HL-60 (cell line): ENCODE results near the gene DCDC1.

Experiments used
- DNase-seq, 2 experiments: peaks; one replicate each; pipeline ENCODE4 v3.0.0-alpha.2; 2010 to 2020; ENCODE audit warnings: low read depth in 1 of 2, low spot score in 1 of 2
- H3K27ac ChIP-seq: fragments of 250-450 bp; sonication (Bioruptor Pico); replicated peaks from 2 replicates; pipeline ENCODE4 v1.5.1; 2020; ENCODE audit warnings: mild to moderate bottlenecking, moderate library complexity
- H3K27me3 ChIP-seq: fragments of 250-450 bp; sonication (Bioruptor Pico); 2 replicates; pipeline ENCODE4 v1.5.1; 2021; ENCODE audit warnings: mild to moderate bottlenecking, moderate library complexity; ENCODE audit not compliant: insufficient read depth, poor library complexity, severe bottlenecking
- H3K4me3 ChIP-seq: replicated peaks from 2 replicates; pipeline ENCODE4 v1.5.1; 2011; ENCODE audit warnings: mild to moderate bottlenecking, control low read depth, low read length; ENCODE audit not compliant: insufficient read depth
- GABPA ChIP-seq: IDR thresholded peaks from 2 replicates; pipeline ENCODE4 v1.6.1; 2012; ENCODE audit warnings: low read depth
- POLR2AphosphoS5 ChIP-seq: IDR thresholded peaks from 2 replicates; pipeline ENCODE4 v1.6.1; 2012; ENCODE audit warnings: low read depth
- REST ChIP-seq: IDR thresholded peaks from 2 replicates; pipeline ENCODE4 v1.6.1; 2012; ENCODE audit warnings: low read depth; ENCODE audit not compliant: insufficient replicate concordance
- SPI1 ChIP-seq: IDR thresholded peaks from 2 replicates; pipeline ENCODE4 v1.6.1; 2012; ENCODE audit warnings: low read depth, mild to moderate bottlenecking, borderline replicate concordance
- TF ChIP-seq, protein P1 (sequence below): IDR thresholded peaks from one replicate; pipeline ENCODE4 v1.5.1; 2011; ENCODE audit warnings: low read length, control low read depth, inconsistent platforms; ENCODE audit not compliant: insufficient read depth

Gene DCDC1

DNA sequence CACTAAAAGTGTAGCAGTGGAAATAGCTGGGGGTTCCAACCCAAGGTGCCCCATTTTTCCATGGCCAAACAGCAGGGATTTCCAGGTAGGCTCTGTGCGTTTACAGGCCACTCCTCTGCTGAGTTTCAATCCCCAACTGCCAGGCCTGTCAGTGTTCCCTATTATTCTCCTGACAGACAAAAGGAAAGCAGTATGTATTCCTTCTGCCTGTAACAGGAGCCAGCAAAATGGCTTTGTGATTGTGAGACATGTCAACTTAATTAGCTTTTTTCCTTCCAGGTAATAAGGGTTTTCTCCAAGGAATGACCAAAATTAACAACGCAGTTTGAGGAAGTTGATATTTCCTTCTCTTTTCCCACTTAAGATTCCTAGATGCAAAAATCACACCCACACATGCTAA lies 506.3 kb downstream of the DCDC1 start:
- Histone ChIP-seq H3K27me3 (no peaks in the 10 kb centered on the region), H3K27ac (no peak overlapping the region), H3K4me3 (no peak overlapping the region)
- TF ChIP-seq POLR2AphosphoS5 (no peak), GABPA (no peak), SPI1 (no peak), REST (no peak)
- TF ChIP-seq, protein P1, sequence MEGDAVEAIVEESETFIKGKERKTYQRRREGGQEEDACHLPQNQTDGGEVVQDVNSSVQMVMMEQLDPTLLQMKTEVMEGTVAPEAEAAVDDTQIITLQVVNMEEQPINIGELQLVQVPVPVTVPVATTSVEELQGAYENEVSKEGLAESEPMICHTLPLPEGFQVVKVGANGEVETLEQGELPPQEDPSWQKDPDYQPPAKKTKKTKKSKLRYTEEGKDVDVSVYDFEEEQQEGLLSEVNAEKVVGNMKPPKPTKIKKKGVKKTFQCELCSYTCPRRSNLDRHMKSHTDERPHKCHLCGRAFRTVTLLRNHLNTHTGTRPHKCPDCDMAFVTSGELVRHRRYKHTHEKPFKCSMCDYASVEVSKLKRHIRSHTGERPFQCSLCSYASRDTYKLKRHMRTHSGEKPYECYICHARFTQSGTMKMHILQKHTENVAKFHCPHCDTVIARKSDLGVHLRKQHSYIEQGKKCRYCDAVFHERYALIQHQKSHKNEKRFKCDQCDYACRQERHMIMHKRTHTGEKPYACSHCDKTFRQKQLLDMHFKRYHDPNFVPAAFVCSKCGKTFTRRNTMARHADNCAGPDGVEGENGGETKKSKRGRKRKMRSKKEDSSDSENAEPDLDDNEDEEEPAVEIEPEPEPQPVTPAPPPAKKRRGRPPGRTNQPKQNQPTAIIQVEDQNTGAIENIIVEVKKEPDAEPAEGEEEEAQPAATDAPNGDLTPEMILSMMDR: no peak
- DNase-seq: no peak

DNA sequence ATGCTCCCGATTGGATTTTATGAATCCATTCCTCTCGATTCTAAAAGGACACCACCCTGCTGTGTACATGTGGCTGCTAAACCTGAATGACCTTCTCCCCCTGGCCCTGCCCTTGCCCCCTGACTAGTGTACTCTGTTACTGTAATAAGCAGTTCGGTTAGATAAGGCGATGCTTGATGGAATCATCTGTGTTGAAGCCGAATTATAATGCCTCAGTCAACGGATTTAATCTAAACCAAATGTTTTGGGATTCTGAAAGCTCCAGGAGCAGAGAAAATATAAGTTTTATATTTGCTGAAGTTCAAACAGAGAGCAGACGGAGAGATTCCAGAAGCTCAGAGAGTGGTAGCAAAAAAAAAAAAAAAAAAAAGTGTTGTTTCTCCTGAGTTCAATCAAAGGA lies 508.0 kb downstream of the DCDC1 start:
- TF ChIP-seq POLR2AphosphoS5: no peak
- TF ChIP-seq SPI1: no peak
- TF ChIP-seq REST: no peak
- TF ChIP-seq GABPA: no peak
- TF ChIP-seq, protein P1: no peak
- no peaks in the 10 kb centered on the region for H3K27me3 ChIP-seq
- no peak overlapping the region for H3K4me3 ChIP-seq
- no peak overlapping the region for H3K27ac ChIP-seq
- DNase-seq: no peak

- no peak overlapping the region for H3K27ac ChIP-seq
- H3K4me3 ChIP-seq: no peak overlapping the region
- no peaks in the 10 kb centered on the region for H3K27me3 ChIP-seq
- TF ChIP-seq GABPA: no peak
- no peak for TF ChIP-seq POLR2AphosphoS5
- TF ChIP-seq REST: no peak
- no peak for TF ChIP-seq SPI1
- TF ChIP-seq, protein P1: no peak
- no peak for DNase-seq
Measured at GRCh38 chr11:30861064-30861463, 508.5 kb downstream of the DCDC1 start.
